K562 (cell line): Measurements from ENCODE around the gene NPR1. TPM values are rescaled to one million over a fixed set of nuclear protein-coding genes. Genes with fewer than 3 reads are reported as not detected.

Experiments used
- ATAC-seq: fragments of 200-7000 bp; cut with Tn5 transposase; 3 replicates; pipeline ENCODE4 v1.9.1; 2020; ENCODE audit warnings: moderate library complexity
- BruUV-seq: library from RNA; stranded (reverse); fragments of 400-500 nt; replicated peaks from 2 replicates; lab custom pipeline; 2021; lab: Mats Ljungman, UMichigan
- CTCF ChIA-PET: fragments of 300-600 bp; formaldehyde crosslinking; extraction: SDS; loops from one replicate; lab custom pipeline; 2021; ENCODE audit warnings: low intra/inter-chr PET ratio; lab: Yijun Ruan, JAX
- POLR2A ChIA-PET: fragments of 300-600, 350-650 bp; sonication (Branson Sonifier 250); formaldehyde crosslinking; extraction: SDS; loops from one replicate; lab custom pipeline; 2021; ENCODE audit warnings: antibody characterized with exemption, inconsistent platforms; lab: Yijun Ruan, JAX
- DNase-seq, 4 experiments: peaks; one replicate each; pipeline versions ENCODE4 v3.0.0 to v3.0.0-alpha.2; 2011 to 2018; ENCODE audit warnings: low spot score in 3 of 4, mixed read lengths in 3 of 4; ENCODE audit errors: extremely low read depth in 1 of 4
- FAIRE-seq: peaks from 2 replicates; lab custom pipeline; 2011; peaks lifted over from hg19 to GRCh38; lab: Jason Lieb, UNC
- H2AFZ ChIP-seq: 2 replicates; pipeline ENCODE4 v1.6.0; 2011; ENCODE audit warnings: low read depth, low read length, control low read depth, inconsistent platforms
- H3K27ac ChIP-seq: fragments of 200-600 bp; 3 replicates; pipeline ENCODE4 v1.8.0; 2011; ENCODE audit warnings: low read depth, mild to moderate bottlenecking, control low read depth, inconsistent platforms, low read length, moderate library complexity, mixed read lengths; ENCODE audit errors: extremely low read depth
- H3K27me3 ChIP-seq, 2 experiments: fragments of 300-600 bp in 1 of 2; 2 replicates in 1 of 2; 3 replicates in 1 of 2; pipeline versions ENCODE4 v1.6.0 to v1.8.0; 2011; ENCODE audit warnings: inconsistent platforms in 2 of 2, low read length in 2 of 2, mild to moderate bottlenecking in 1 of 2, mixed read lengths in 1 of 2, moderate library complexity in 1 of 2; ENCODE audit not compliant: control insufficient read depth in 2 of 2, insufficient read depth in 2 of 2
- H3K36me3 ChIP-seq: fragments of 300-600 bp; 3 replicates; pipeline ENCODE4 v1.8.0; 2011; ENCODE audit warnings: mild to moderate bottlenecking, low read length, inconsistent platforms; ENCODE audit not compliant: control insufficient read depth, insufficient read depth
- H3K4me1 ChIP-seq, 2 experiments: fragments of 200-600 bp in 1 of 2; replicated peaks in 1 of 2; 2 replicates in 1 of 2; 3 replicates in 1 of 2; pipeline versions ENCODE4 v1.5.1 to v1.8.0; 2011; ENCODE audit warnings: inconsistent platforms in 2 of 2, low read length in 2 of 2, mild to moderate bottlenecking in 1 of 2, mixed read lengths in 1 of 2, moderate library complexity in 1 of 2; ENCODE audit not compliant: control insufficient read depth in 2 of 2, insufficient read depth in 2 of 2
- H3K4me2 ChIP-seq: 2 replicates; pipeline ENCODE4 v1.6.1; 2011; ENCODE audit warnings: low read length, control low read depth, inconsistent platforms, mixed read lengths; ENCODE audit not compliant: insufficient read depth
- H3K4me3 ChIP-seq: fragments of 200-600 bp; sonication (generic), shearing (Covaris generic); 2 replicates; pipeline ENCODE4 v1.5.1; 2016; ENCODE audit warnings: control low read depth, inconsistent platforms
- H3K79me2 ChIP-seq: fragments of 200-600 bp; 3 replicates; pipeline ENCODE4 v1.8.0; 2011; ENCODE audit warnings: low read length, inconsistent platforms; ENCODE audit not compliant: control insufficient read depth, insufficient read depth
- H3K9ac ChIP-seq, 2 experiments: 2 replicates each; pipeline versions ENCODE4 v1.6.0 to v1.6.1; 2011; ENCODE audit warnings: low read depth in 2 of 2, low read length in 2 of 2, control low read depth in 1 of 2, inconsistent platforms in 1 of 2, mild to moderate bottlenecking in 1 of 2, mixed read lengths in 1 of 2; ENCODE audit not compliant: insufficient read depth in 1 of 2
- H3K9me1 ChIP-seq: one replicate; pipeline ENCODE4 v1.6.0; 2011; ENCODE audit warnings: inconsistent platforms, mild to moderate bottlenecking, low read length, moderate library complexity; ENCODE audit not compliant: control insufficient read depth, insufficient read depth
- H3K9me3 ChIP-seq: replicated peaks from 2 replicates; pipeline ENCODE4 v1.5.1; 2011; ENCODE audit warnings: low read depth, low read length, inconsistent platforms; ENCODE audit not compliant: control insufficient read depth, insufficient read depth
- H4K20me1 ChIP-seq: replicated peaks from 2 replicates; pipeline ENCODE4 v1.6.1; 2011; ENCODE audit warnings: low read length, inconsistent platforms, mixed read lengths; ENCODE audit not compliant: control insufficient read depth, insufficient read depth
- ARNT ChIP-seq, 2 experiments: fragments of 450-650 bp; IDR thresholded peaks; 2 replicates each; pipeline ENCODE4 v1.6.1; 2016; ENCODE audit warnings: mild to moderate bottlenecking in 1 of 2
- BRD9 ChIP-seq: fragments of 450-650 bp; IDR thresholded peaks from 2 replicates; pipeline ENCODE4 v1.6.1; 2018; ENCODE audit warnings: low read depth; ENCODE audit not compliant: partially characterized antibody
- CBX8 ChIP-seq: fragments of 200-600 bp; sonication (generic); IDR thresholded peaks from 2 replicates; pipeline ENCODE4 v1.6.1; 2012; ENCODE audit warnings: borderline replicate concordance, mixed run types, low read depth, mild to moderate bottlenecking, moderate library complexity, mixed read lengths, low read length, control low read depth, inconsistent platforms; ENCODE audit not compliant: poor library complexity, severe bottlenecking; ENCODE audit errors: extremely low read depth
- CC2D1A ChIP-seq: fragments of 450-650 bp; IDR thresholded peaks from 2 replicates; pipeline ENCODE4 v1.6.1; 2017; ENCODE audit warnings: mild to moderate bottlenecking
- CTCFL ChIP-seq: IDR thresholded peaks from 2 replicates; pipeline ENCODE4 v1.6.1; 2011; ENCODE audit warnings: borderline replicate concordance, low read depth, mild to moderate bottlenecking, moderate library complexity, low read length; ENCODE audit not compliant: insufficient read depth, poor library complexity, severe bottlenecking
- MEF2A ChIP-seq: IDR thresholded peaks from 2 replicates; pipeline ENCODE4 v1.6.1; 2011; ENCODE audit warnings: low read depth, mild to moderate bottlenecking, low read length, moderate library complexity; ENCODE audit not compliant: control insufficient read depth
- PPARD ChIP-seq: fragments of 250-450 bp; sonication (Bioruptor Pico); IDR thresholded peaks from 2 replicates; pipeline ENCODE4 v1.8.0; 2022; ENCODE audit warnings: inconsistent platforms, mild to moderate bottlenecking, moderate library complexity
- PRPF4 ChIP-seq: fragments of 200-400 bp; formaldehyde crosslinking; IDR thresholded peaks from one replicate; pipeline ENCODE4 v1.6.1; 2017; ENCODE audit warnings: low read length, low read depth, mild to moderate bottlenecking; ENCODE audit not compliant: insufficient read depth, poor library complexity, severe bottlenecking
- RAD51 ChIP-seq: fragments of 450-650 bp; IDR thresholded peaks from 2 replicates; pipeline ENCODE4 v1.7.1; 2016; ENCODE audit warnings: low read depth, mild to moderate bottlenecking, borderline replicate concordance
- RBM17 ChIP-seq: fragments of 200-400 bp; formaldehyde crosslinking; IDR thresholded peaks from 2 replicates; pipeline ENCODE4 v1.6.1; 2017; ENCODE audit warnings: low read depth, mild to moderate bottlenecking, low read length, borderline replicate concordance
- SIN3A ChIP-seq, 2 experiments: fragments of 150-350 bp in 1 of 2; IDR thresholded peaks; 2 replicates each; pipeline ENCODE4 v1.6.1; 2011 to 2016; ENCODE audit warnings: borderline replicate concordance in 2 of 2, low read depth in 2 of 2, low read length in 2 of 2, mild to moderate bottlenecking in 2 of 2, moderate library complexity in 2 of 2; ENCODE audit not compliant: control insufficient read depth in 1 of 2
- TCFL5 ChIP-seq: fragments of 250-450 bp; sonication (Bioruptor Pico); conservative IDR thresholded peaks from 2 replicates; pipeline ENCODE4 v1.6.1; 2021; ENCODE audit warnings: mild to moderate bottlenecking, moderate library complexity, matching md5 sums
- ZBTB2 ChIP-seq: fragments of 450-650 bp; IDR thresholded peaks from 2 replicates; pipeline ENCODE4 v1.6.1; 2016; ENCODE audit warnings: antibody characterized with exemption
- ZBTB7A ChIP-seq: IDR thresholded peaks from 2 replicates; pipeline ENCODE4 v1.6.1; 2011; ENCODE audit warnings: low read depth, mild to moderate bottlenecking, low read length, moderate library complexity, borderline replicate concordance; ENCODE audit not compliant: control insufficient read depth
- ZFPM2 ChIP-seq: fragments of 250-450 bp; sonication (Bioruptor Pico); IDR thresholded peaks from 2 replicates; pipeline ENCODE4 v1.5.1; 2022; ENCODE audit warnings: mild to moderate bottlenecking
- ZNF384 ChIP-seq: IDR thresholded peaks from 2 replicates; pipeline ENCODE4 v1.6.1; 2012; ENCODE audit warnings: low read depth, low read length, improper control_type of control experiment
- ZNF561 ChIP-seq: fragments of 450-650 bp; formaldehyde crosslinking; conservative IDR thresholded peaks from 2 replicates; pipeline ENCODE4 v1.4.0; 2020; ENCODE audit warnings: mild to moderate bottlenecking, moderate library complexity
- WGBS: fragments of 100-300 bp; shearing (Covaris generic); methylation state at CpG from one replicate; pipeline ENCODE4 v1.1.6; 2016; ENCODE audit warnings: low coverage, mixed read lengths; ENCODE audit not compliant: insufficient coverage; ENCODE audit errors: missing lambda C conversion rate; 5-methylcytosine and 5-hydroxymethylcytosine counted together
- in situ Hi-C: fragments of 300-500 bp; cut with MboI; formaldehyde crosslinking; loops from 4 replicates; pipeline ENCODE4 v1.15.0; 2018; ENCODE audit warnings: inconsistent platforms, mixed read lengths
- intact Hi-C: fragments of 100-400 bp; cut with micrococcal nuclease; formaldehyde crosslinking; loops from 2 replicates; pipeline ENCODE4 v1.14.2; 2022
- polyA plus RNA-seq, 8 experiments: library from polyadenylated mRNA; depleted of rRNA in 4 of 8; stranded (reverse) in 5 of 8; unstranded in 3 of 8; fragments of >200 nt; fragmentation: Nextera tagmentation in 2 of 8; fragmentation: Illumina TruSeq in 1 of 8; extraction: Ambion mirVana in 2 of 8; extraction: Trizol in 1 of 8; gene quantifications; 2 replicates each; pipeline versions ENCODE4 v1.2.1 to v1.2.3, GENCODE V29; 2011 to 2014; ENCODE audit warnings: inconsistent platforms in 1 of 8, missing spikeins in 1 of 8
- total RNA-seq, 7 experiments: library from RNA; depleted of rRNA in 6 of 7; stranded (reverse); fragments of >200 nt in 6 of 7; fragmentation: Illumina TruSeq in 2 of 7; extraction: Trizol in 2 of 7; gene quantifications; 2 replicates each; pipeline versions ENCODE4 v1.2.1 to v1.2.3, GENCODE V29; 2011 to 2021; ENCODE audit warnings: low replicate concordance in 1 of 7

The NPR1 gene
- total and polyA plus RNA-seq, 9 of the 15 experiments (the other 6 are each of a cell fraction or from before 2014, with no cell fraction given): 0.05 to 0.16 (median 0.06) TPM; not detected in 6

- no peak for TF ChIP-seq ZNF561 (CRISPR knock-in tag)
- TF ChIP-seq MEF2A: no peak
- TF ChIP-seq CTCFL: no peak
- TF ChIP-seq BRD9: no peak
These were observed 15.3 kb upstream of the NPR1 start (continued) for GRCh38 chr1:153663211-153663610.

GRCh38 chr1:153667439-153667838, 11.0 kb upstream of the NPR1 start:
- DNase-seq (no peak), FAIRE-seq (no peak), ATAC-seq (no peak)
- in situ Hi-C loops (no loop called here), intact Hi-C loops (no loop called here)
- ChIA-PET POLR2A (interaction anchor here (0.7 to 4.8 kb wide), 8 partner anchors 8 to 310 kb away, joined by 3 to 26 read pairs (median 4); partner anchors contain the start of genes CHTOP, JTB, S100A13 and SNAPIN), CTCF (no interaction called here)
- Histone ChIP-seq H3K4me2 (no peak overlapping the region), H3K79me2 (peaks cover 37% of the 10 kb centered on the region), H3K9me1 (no peaks in the 10 kb centered on the region), H2AFZ (no peak overlapping the region), H3K4me3 (no peak overlapping the region), H3K9ac (no peak overlapping the region), H3K4me1 (peaks cover 0 to 2% of the 10 kb centered on the region in 2 experiments; a peak in 3 of 5 replicates), H3K9me3 (no peaks in the 10 kb centered on the region), H3K36me3 (peaks cover 80% of the 10 kb centered on the region), H3K27me3 (no peaks in the 10 kb centered on the region), H4K20me1 (no peaks in the 10 kb centered on the region), H3K27ac (no peak overlapping the region)
- no TSS peak for BruUV-seq
- 96% methylated on average over 4 of the region's 4 CpGs for WGBS
- TF ChIP-seq ZFPM2 (CRISPR knock-in tag) (no peak), RAD51 (no peak), CC2D1A (no peak), ARNT (IDR thresholded peaks at IDR 0.05) (no peak), SIN3A (IDR thresholded peaks at IDR 0.05; ENCODE audit: borderline replicate concordance in 2 of 2, control insufficient read depth in 1 of 2, low read depth in 2 of 2, low read length in 2 of 2) (no peak), PPARD (CRISPR knock-in tag) (no peak), ZNF384 (no peak), TCFL5 (CRISPR knock-in tag) (no peak), ZBTB7A (no peak), ZBTB2 (no peak), CBX8 (no peak), PRPF4 (no peak), RBM17 (no peak)
